HG02973 (cell line): Measurements from ENCODE around the gene KRTAP19-8.

ENCODE experiments used
- ATAC-seq: cut with Tn5 transposase; IDR thresholded peaks from one replicate; pipeline ENCODE4 v1.9.1; 2021; ENCODE audit warnings: moderate library complexity; ENCODE audit not compliant: unreplicated experiment

The KRTAP19-8 gene

DNA sequence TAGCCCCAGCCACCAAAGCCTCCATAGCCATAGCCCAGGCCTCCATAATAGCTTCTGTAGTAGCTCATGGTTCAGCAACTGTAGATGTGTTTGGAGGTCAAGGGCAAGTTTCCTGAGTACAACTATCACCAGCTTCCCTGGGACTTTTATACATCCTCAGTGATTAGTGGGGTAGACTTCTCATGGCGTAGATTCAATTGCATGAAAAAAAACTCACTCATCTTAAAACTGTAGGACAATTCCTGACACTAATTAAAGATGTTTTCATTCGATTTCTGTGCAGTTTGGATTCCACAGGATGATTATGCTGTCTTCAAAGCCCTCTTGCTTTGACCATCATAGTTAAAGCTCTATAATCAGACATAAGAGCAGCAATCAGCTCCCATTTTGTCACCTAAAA, at the start of gene KRTAP19-8:
Gene KRTAP19-8, minus strand, starts transcription at position 101 of the 400 bp plus-strand sequence. Its CDS starts 33 bp downstream, at position 68.
- no peak for ATAC-seq

GRCh38 chr21:31087639-31088473, 49.6 kb upstream of the KRTAP19-8 start:
- ATAC-seq, result no peak

DNA sequence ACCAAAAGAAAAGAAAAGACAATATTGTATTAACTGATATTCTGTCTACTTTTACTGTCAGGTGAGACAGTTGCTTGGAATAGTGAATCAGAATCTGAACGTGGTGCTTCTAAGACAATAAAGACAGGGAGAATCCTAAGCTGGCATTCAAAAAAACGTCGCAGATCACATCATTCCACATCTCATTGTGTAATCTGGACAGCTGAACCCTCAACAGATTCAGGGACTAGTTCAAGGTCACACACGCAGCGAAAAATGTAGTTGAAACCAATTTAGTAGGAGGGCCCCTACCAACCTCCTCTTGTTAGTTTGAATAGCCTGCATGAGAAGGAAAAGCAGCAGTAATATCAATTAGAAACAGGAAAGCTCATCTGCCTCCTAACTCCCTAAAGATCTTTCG, 46.4 kb upstream of the KRTAP19-8 start:
- ATAC-seq, result no peak

- peak; percentile 68 for ATAC-seq
These were observed 40.5 kb upstream of the KRTAP19-8 start for GRCh38 chr21:31078796-31079195.

- ATAC-seq, result peak; percentile 61
These were observed 39.9 kb upstream of the KRTAP19-8 start for GRCh38 chr21:31078216-31078615.

DNA sequence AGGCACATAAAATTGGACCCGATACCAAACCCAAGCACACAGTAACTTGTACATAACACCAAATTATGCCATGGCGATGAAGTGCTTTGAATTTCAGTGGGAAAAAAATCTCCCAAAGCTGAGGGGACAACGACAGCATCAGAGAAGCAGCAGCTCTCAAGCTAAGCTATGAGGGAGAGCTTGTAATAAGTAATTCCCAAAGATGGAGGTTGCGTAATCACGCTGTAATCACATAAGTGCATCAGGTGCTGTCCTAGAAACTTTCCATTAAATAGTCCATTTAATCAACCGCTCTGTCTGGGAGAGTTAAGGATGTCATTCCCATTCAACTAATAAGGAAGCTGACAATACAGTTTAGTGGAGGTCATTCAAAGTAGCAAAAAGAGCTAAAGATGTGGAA, 37.6 kb upstream of the KRTAP19-8 start:
- no peak for ATAC-seq

DNA sequence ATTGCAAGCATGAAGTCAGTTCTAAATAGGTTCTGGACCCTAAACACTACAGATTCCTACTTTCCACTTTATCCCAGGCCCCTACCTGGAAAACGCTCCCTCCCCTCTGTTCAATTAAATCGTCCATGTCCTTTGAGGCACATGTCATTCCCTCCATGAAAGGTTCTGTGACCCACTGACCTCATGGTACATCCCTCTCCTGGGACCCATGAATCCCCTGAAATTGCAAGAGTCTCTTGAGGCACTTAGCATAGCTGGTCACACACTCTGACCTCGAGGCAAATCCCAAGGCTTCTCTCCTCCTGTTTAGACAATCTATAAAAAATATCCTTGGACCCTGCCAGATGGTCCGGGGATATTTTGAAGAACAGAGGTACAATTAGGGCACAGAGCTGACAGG, 34.3 kb upstream of the KRTAP19-8 start:
- no peak for ATAC-seq

DNA sequence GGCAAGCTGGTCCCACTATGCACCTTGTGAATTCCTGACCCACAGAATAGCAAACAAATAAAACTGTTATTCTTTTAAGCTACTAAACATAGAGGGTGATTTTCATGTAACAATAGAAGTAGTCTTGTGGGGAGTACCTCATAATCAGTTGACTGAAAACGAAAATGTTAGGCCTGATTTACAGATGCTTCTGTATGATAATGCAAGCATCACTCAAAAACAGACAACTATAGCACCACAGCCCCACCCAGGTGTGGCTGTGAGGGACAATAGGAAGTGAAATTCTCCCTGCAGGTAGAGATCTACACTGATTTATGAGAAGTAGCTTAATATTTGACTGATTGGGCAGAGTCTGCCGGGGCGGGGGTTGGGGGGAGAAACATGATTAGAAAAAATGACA, 26.5 kb upstream of the KRTAP19-8 start:
- no peak for ATAC-seq

- no peak for ATAC-seq
These were observed 14.3 kb upstream of the KRTAP19-8 start for GRCh38 chr21:31052489-31053142.

GRCh38 chr21:31050577-31051157, 12.4 kb upstream of the KRTAP19-8 start:
- ATAC-seq, result no peak

- no peak for ATAC-seq
These were observed 7.6 kb upstream of the KRTAP19-8 start for GRCh38 chr21:31045841-31046240.

DNA sequence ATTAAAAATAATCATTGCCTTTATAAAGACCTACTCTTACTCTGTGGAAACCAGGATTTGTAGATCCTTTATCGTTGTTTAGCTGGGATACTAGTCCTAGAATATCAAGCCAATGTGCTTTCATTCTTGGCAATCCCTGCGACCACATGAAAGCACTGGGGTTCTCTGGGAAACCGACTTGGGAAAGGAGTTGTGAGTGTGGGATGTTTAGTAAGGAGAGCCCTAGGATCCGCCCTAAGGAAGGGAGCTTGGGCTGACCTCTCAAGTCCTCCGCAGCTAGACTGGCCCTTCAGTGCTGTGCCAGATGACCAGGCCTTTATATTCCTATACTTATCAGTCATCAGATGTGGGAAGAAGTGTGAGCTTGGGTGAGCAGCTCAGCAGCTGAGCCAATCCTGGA, 5.2 kb upstream of the KRTAP19-8 start:
- no peak for ATAC-seq

GRCh38 chr21:31042080-31042464, 3.8 kb upstream of the KRTAP19-8 start:
- ATAC-seq, result peak; percentile 30

GRCh38 chr21:31041295-31042079, 3.2 kb upstream of the KRTAP19-8 start:
- ATAC-seq, result peak; percentile 52

DNA sequence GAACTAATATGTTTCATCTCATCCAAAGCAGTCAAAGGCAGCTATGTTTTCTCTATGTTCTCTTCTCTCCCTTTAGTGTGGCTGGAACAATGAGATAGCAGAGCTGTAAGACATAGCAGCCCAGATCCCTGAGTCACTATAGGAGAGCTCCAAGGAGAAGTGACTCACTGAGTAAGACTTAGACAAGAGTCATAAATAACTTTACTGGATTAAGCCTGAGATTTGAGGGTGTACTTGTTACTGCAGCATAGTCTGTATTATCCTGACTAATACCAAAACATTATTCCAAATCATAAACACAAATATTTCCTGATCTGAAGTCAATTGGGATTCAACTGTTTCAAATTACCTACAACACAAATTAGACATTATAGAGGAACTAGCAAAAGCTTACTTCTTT, 3.9 kb downstream of the KRTAP19-8 start:
- no peak for ATAC-seq

DNA sequence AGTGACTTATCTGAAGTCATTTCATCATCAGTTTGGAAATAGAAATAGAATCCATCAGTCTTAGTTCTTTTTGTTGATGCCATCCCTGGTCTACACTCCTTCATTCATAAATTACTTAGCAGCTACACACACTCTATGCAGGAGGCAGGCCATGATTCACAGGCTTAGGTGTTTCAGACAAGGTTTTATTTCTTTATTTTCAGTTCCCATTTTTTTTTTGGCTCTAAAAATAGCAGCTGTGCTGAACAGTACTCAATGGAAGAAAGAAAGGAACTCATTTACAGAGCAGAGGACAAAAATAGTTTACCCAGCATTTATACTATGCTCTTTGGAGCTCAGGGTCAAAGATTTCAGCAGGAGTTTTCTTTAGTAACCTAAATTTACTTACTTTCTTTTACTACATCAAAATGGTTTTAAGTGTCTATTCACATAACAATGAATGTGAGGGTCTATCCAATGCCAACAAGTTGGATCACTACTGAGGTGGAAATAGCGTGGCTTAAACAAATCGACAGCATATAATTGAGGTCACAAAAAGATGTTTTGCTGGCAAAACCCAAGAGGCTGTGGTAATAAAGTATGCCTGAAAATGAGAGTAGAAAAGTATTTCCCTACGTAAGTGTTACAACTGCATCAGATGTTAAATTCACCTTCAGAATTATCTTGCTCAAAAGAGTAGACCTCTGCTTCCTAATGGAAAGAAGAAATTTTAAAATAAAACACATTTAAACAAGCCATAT, 7.7 kb downstream of the KRTAP19-8 start:
- peak; percentile 82 for ATAC-seq

DNA sequence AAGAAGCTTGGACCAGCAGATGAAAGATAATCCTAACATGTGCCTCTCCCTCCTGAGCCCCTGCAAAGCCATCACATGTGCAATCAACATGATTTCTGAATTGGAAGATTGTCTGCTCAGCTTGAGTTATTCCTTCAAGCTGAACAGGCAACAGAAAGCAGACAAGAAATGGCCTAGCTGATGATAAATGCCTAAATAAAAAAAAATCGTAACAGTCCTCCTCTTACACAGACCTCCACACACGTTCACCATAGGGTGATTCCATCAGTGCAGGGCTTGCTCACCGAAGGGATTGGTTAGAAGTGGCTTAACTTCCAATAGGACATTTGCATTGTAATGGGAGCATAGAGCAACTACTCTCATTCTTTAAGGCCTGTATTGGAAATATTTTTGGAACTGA, 14.6 kb downstream of the KRTAP19-8 start:
- no peak for ATAC-seq

- no peak for ATAC-seq
These were observed 16.0 kb downstream of the KRTAP19-8 start for GRCh38 chr21:31022306-31022705.

DNA sequence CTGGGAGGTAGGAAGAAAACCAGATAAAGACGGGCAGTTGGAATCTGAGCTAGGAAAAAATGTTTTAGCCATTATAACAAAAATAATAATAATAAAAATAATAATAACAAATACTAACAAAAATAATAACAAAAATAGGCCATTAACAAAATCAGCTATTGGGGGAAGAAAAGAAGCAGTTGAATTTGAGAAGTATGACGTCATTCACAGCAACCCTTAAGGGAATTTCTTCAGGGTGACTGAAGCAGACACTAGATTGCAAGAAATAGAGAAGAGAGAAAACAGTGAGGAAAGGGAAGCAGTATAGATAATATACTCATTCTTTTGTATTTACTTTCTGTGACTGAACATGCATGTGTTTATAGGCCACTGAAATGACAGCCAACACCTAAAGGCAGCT, 20.0 kb downstream of the KRTAP19-8 start:
- no peak for ATAC-seq

GRCh38 chr21:31014891-31015290, 23.4 kb downstream of the KRTAP19-8 start:
- no peak for ATAC-seq
